Amygdala (tissue), 56 donors: ENCODE results near the gene NOBOX.
"Not testable (repeated sequence)": the region's sequence is repeated elsewhere in the genome, so short reads cannot be mapped to it uniquely, and the experiment has no call there.

Experiments
- DNase-seq, 56 donors: peaks; one replicate each; lab custom pipeline; 2025; lab: John Stamatoyannopoulos, UW

NOBOX gene

GRCh38 chr7:144403649-144404061 lies at the start of gene NOBOX:
TSS of gene NOBOX (minus strand) at chr7:144403693.
- no peak for DNase-seq

- DNase-seq: peak in 1 of 56 donors; percentile 2
Observed at GRCh38 chr7:144452064-144452463, 48.6 kb upstream of the NOBOX start.

- DNase-seq: no peak
Observed at GRCh38 chr7:144445590-144445989, 42.1 kb upstream of the NOBOX start.

DNA sequence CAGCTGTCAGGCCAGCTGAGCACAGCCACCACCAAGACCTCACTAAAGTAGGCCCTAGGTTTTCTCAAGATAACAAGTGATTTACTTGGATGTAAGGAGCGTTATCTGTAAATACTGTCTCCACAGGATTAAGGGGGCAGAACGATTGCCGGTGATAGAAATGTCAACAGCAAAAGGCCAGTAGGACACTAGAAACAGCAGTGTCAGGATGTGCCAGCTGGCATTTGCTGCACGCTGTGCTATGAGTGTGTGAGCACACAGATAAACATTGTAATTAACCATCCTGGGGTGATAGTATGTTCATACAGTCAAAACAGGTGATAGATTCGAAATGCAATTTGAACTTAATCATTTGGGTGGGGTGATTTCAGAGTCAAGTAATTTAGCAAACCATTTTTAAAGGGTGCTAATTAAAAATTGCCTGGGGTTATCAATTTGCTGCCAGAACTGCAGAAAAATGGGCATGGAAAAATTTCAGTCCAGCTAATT lies 36.3 kb upstream of the NOBOX start:
- DNase-seq: no peak

DNA sequence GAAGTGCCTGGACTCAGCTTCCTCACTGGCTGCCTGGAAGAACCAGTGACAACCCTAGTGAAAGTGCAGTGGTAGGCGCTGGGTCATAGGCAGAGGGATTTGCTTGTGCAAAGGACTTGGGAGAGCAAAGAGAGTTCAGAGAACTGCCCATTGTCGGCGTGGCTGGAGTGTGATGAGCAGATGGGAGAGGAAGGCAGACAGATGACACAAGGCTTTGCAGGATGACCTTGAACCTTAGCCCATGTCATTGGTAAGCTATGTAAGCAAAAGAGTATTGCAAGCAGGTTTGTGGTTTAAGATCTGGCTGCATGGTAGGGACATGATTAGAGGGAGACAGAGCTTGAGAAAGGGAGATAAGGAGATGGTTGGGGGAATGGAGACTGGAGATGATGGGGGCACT lies 35.3 kb upstream of the NOBOX start:
- no peak for DNase-seq

DNA sequence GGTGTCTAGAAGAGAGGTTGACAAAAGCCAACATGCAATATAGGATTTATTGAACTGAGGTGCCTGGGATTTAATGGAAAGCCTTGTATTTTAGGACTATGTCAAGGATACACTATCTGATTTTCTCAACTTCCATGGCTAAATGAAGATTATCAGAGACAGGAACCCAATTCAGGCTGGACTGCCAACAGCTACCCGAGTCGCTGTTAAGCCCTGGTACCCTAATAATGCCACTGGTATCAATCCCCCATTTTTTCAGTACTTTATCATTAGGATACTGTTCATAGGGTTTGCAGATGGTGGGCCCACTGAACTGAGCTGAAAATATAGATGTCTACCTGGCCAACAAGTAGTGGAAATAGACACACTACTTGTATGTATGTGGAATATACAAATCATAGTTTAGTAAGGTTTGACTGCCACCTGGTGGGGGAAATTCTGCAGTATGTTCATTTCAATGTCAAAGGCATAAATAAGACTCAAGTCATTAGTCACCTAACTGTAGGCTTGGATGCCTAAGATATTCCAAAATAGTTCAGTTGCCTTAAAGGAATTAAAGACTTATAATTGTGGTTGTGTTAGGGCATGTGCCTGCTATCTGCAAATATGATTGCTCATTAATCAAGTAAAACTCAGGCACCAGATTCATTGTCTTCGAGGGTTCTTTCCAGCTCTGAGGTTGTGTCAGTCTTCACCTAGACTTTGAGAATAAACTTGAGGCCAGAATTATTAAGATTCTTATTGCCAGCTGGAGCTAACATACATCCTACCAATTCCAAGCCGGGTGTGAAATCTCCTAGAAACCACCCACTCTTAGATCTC lies 34.1 kb upstream of the NOBOX start:
- peak in 24 of 56 donors; percentile 1 to 77 (median 9) for DNase-seq

GRCh38 chr7:144436500-144436899 lies 33.0 kb upstream of the NOBOX start:
- no peak for DNase-seq

DNA sequence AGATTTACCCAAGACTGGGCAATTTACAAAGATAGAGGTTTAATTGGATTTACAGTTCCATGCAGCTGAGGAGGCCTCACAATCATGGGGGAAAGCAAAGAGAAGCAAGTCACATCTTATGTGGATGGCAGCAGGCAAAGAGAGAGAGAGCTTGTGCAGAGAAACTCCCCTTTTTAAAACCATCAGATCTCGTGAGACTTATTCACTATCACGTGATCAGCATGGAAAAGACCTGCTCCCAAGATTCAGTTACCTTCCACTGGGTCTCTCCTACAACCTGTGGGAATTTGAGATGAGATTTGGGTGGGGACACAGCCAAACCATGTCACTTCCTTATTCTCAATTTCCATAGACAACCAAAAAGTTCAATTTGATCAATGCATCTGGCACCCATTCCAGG lies 24.9 kb upstream of the NOBOX start:
- DNase-seq: no peak

- DNase-seq: not testable (repeated sequence)
Observed at GRCh38 chr7:144427539-144427938, 24.0 kb upstream of the NOBOX start.

GRCh38 chr7:144418931-144419330 lies 15.4 kb upstream of the NOBOX start:
- not testable (repeated sequence) for DNase-seq

DNA sequence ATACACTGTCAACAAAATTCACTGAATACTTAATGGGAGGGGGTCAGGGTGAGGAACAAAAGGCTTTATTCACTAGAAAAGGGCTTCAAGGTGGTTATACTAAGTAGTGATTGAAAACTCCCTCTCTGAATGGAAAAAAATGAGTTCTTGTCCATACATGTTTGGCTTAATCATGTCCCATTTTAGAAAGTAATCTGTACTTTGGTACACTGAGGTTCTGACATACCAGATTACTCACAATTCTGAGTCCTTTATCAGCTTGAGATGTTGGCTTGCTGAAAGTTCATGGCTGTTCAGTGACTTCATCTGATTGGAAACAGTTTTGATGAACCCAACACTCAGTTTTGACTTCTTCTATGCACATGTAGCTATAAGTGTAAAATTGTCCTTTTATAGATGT lies 12.8 kb upstream of the NOBOX start:
- DNase-seq: no peak

DNA sequence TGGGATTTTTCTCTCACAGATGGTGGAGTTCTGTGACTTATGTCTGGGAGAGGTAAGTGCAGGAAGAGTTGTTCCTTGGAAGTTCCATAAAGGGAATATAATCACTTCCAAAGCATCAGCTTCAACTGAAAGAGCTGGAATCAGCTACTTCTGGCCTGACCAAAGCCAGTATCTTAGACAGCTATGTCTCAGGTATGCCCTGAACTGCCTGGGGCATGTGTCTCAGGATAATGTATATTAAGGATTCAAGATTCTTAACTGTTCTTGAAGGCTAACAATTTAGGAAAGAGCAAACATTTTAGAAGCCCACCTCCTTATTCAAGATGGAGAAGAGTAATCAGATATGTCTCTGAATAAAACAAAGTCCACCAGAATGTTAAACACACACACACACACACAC lies 12.4 kb upstream of the NOBOX start:
- DNase-seq: no peak

DNA sequence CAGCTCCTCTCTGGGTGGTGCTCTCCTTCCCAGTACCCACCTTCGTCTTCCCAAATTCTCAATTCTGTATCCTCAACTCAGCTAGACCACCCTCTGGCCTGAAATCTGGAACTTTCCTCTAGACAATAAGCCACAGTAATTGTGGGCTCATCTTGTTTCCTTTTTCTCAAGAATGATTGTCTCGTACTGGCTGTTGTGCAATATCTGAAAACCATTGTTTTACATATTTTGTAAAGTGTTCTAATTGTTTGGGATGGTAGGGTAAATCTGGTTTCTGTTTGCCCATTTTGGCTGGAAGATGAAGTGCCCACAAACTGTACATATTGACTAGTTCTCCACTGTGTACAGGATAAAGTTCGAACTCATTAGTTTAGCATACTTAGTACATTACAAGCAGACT lies 11.3 kb upstream of the NOBOX start:
- DNase-seq: no peak

DNA sequence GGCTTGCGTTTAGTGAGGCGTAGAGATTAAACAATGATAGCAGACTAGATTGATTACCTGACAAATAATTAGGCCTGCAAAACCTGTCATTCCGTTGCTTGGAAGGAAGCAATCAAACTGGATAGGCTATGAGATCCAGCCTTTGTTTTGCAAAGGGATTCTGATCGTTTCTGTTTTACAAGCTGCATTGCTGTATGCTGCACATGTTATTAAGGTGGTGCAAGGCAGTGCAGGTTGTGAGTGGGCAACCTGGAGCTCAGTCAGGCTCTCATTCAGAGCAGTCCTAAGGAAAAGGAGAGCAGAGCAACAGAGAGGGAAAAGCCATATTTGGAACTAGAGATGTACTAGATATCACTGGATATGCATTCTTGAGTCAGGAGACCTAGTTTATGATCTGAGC lies 6.9 kb upstream of the NOBOX start:
- DNase-seq: no peak

- no peak for DNase-seq
Observed at GRCh38 chr7:144408121-144408520, 4.6 kb upstream of the NOBOX start.

- DNase-seq: peak in 1 of 56 donors; percentile 19
Observed at GRCh38 chr7:144407266-144407931, 3.9 kb upstream of the NOBOX start.

DNA sequence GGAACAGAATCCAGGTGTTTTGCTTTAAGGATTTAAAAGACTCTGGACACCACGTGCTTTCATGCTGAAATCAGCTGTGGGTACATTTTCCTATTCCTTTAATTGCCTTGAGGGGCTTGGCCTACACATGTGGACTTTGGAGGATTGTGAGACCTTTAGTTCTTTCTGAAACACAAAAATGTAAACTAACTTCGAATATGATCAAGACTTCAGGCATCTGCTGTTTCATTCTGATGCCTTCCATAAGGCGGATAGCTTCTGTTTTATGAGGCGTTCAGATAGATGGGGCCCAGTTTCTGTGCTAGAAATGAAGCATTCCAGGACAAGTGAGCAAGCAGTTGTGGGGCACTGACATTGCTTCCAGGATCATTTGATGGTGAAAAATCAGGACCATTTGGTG lies 1.5 kb upstream of the NOBOX start:
- DNase-seq: no peak

GRCh38 chr7:144403102-144403501 lies 391 bp downstream of the NOBOX start:
- DNase-seq: no peak

GRCh38 chr7:144401490-144401889 lies 2.0 kb downstream of the NOBOX start:
- no peak for DNase-seq

DNA sequence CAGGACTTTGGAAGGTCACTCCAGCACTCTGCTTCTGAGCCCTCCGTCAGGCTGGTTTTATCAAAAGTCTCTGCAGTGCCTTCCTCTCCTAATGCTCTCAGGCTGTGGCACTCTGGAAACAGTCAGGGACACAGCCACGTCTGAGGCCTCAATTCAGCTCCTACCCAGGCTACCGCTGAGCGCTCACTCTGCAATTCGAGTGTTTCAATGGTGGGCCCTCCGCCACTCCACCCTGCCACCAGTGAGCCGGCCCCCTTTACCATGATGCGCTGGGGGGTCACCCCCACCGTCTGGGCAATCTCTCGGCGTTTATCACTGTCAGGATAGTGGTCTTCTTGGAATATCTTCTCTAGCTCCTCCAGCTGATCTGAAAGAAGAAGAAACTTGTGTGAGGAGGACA lies 3.5 kb downstream of the NOBOX start:
- DNase-seq: no peak

GRCh38 chr7:144398911-144399310 lies 4.6 kb downstream of the NOBOX start:
- no peak for DNase-seq

DNA sequence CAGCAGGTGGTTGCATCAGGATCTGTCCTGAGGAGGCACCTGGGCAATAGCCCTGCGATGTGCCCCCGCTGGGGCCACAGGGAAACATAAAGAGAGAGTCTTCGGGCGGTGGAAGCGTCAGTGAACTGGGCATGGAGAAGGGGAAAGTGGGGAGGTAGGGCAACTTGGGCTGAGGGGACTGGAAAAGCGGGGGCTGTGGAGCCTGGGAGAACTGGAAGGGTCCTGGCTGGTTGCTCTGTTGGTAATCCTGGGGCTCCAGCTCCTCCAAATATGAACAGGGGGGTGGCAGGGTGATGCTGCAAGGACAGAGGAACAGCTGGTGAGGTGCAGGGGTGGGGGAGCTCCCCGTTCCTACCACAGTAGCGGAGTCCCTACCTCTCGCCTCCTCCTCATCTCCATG lies 5.2 kb downstream of the NOBOX start:
- DNase-seq: no peak
